ENCODE data around the gene ABCA6.

ABCA6 gene

DNA sequence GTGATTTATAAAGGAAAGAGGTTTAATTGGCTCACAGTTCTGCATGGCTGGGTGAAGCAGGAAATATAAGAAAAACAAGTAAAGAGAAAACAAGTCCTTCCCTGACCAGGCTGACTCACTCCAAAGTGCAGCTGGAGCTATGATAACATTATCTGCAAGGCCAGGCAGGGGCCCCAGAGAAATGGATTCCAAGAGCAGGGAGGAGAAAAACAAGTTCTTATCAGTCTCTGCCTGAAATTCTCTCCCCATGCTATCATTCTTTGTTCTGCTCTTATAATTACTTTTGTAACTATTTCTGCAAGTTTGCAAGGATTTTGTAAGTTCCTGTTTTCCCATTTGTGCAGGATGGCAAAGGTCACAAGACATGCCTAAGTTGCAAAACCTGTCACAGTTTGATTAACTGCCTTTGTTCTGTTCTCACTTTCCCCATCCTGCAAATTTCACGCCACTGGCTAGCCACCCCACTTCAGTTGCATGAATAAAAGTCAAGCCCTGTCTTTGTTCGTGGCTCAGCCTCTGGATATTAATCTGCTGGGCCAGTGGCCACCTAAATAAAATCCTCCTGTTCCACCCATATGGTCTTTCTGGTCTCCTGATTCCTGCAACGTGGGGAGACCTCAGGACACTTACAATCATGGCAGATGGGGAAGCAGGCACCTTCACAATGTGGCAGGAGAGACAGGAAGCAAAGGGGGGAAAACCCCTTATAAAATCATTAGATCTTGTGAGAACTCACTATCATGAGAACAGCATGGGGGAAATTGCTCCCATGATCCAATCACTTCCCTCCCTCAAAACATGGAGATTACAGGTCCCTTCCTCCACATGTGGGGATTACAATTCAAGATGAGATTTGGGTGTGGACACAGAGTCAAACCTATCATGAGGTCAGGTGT is 94.1 kb downstream of the ABCA6 start:
- DNase-seq (ENCODE audit: low read depth in 3 of 3): no peak

GRCh38 chr17:69046121-69046807 is 95.4 kb downstream of the ABCA6 start:
- no peak for DNase-seq (ENCODE audit: low read depth in 3 of 3)

GRCh38 chr17:69045646-69046045 is 96.0 kb downstream of the ABCA6 start:
- no peak for DNase-seq (ENCODE audit: low read depth in 3 of 3)

DNA sequence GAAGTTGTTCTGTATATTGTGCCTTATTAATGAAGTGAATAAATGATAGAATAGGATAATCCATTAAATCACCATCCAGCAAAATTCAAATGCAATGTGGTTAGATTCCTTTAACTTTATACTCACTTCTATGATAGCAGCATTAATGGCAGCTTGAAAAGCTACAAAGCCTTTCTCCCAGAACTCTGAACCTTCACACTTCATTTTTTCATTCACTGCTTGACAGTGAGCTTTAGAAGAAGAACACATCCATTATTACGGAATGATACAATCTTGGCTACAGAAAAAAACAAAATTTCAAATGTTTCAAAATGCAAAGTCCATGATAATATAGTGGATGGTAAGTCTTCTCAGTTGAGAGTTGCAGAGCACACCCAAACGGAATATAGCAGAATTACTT is 97.3 kb downstream of the ABCA6 start:
- DNase-seq (ENCODE audit: low read depth in 3 of 3): no peak

GRCh38 chr17:69043098-69043734 is 98.5 kb downstream of the ABCA6 start:
- DNase-seq (ENCODE audit: low read depth in 3 of 3): no peak

DNA sequence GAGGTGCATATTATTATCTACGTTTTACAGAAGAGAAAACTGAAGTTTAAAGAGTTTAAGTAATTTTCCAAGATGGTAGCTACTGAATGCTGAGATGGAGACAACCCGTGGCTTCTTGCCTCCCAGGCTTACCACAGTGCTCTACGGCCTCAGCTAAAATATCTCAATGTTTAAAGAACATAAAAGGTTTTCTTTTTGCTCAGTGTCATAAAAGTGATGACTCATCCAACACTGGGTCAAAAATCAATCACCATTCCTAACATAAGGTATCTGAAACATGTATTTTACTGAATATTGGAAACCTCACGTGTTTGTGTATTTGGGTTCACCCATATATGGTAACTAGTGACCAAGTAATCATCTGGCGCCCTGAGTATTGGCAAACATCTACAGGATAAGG is 99.4 kb downstream of the ABCA6 start:
- no peak for DNase-seq (ENCODE audit: low read depth in 3 of 3)

DNA sequence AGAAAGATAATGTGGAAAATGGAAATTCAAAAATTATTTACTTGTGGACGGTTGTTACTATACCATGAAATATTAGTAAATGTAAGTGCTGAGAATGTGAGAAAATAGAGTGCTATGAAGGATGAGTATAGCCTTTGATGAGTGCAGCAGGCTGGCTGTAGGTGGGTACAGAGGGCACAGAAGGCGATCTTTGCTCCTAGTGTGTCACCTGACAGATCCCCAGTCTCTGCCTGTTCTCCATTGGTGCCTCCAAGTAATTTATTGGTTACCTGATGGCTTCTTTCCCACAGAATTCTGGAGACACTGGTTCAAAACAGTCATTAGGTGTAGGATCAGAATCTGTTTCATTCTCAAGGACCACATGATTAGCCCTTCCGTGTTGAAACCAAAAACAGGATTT is 109.9 kb downstream of the ABCA6 start:
- DNase-seq (ENCODE audit: low read depth in 3 of 3): no peak

DNA sequence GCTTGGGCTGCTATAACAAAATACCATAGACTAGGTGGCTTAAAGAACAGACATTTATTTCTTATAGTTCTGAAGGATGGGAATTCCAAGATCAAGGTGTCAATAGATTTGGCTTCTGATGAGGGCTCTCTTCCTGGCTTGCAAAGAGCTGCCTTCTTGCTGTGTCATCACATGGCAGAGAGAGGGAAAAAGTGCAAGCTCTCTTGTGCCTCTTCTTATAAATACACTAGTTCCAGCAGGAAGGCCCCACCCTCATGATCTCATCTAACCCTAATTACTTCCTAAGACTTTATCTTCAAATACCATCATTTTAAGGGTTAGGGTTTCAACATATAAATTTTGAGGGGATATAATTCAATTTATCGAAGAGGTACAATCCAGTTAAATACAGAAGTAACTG is 111.5 kb downstream of the ABCA6 start:
- no peak for DNase-seq (ENCODE audit: low read depth in 3 of 3)

Data from stimulated activated CD4-positive, alpha-beta T cell treated with anti-CD3 and anti-CD28 coated beads, TNF-alpha, amount 100 ng/mL, for 48 hours (primary cell).